ENCODE results near the gene CEP192.

CEP192 gene

GRCh38 chr18:13161276-13161899 is 170.2 kb downstream of the CEP192 start:
- Histone ChIP-seq H3K4me2 (ENCODE audit: low read length) (no peak overlapping the region), H3K36me3 (ENCODE audit: control insufficient read depth, low read length) (no peaks in the 10 kb centered on the region), H3K27me3 (ENCODE audit: control insufficient read depth, low read length) (peaks cover 2% of the 10 kb centered on the region; the same call in 1 of the 2 replicates), H3K9me3 (ENCODE audit: control insufficient read depth, insufficient read depth, low read length) (peaks cover 13% of the 10 kb centered on the region; the same call in 1 of the 2 replicates), H3K4me3 (ENCODE audit: low read length) (no peak overlapping the region), H3K79me2 (ENCODE audit: control insufficient read depth, low read length) (no peaks in the 10 kb centered on the region), H3K27ac (ENCODE audit: low read depth, low read length) (no peak overlapping the region), H4K20me1 (ENCODE audit: control insufficient read depth, insufficient read depth, low read depth, low read length) (no peaks in the 10 kb centered on the region), H3K4me1 (ENCODE audit: control insufficient read depth, low read length) (no peaks in the 10 kb centered on the region), H3F3A (ENCODE audit: control insufficient read depth, insufficient read depth) (no peaks in the 10 kb centered on the region), H3K9me2 (replicated peaks; ENCODE audit: control insufficient read depth, low read length) (no peaks in the 10 kb centered on the region)
- no peak for TF ChIP-seq EZH2phosphoT487 (IDR thresholded peaks at IDR 0.05; ENCODE audit: borderline replicate concordance, low read length)
- TF ChIP-seq CTCF (IDR thresholded peaks at IDR 0.05; ENCODE audit: low read depth, low read length, poor library complexity, severe bottlenecking): no peak

DNA sequence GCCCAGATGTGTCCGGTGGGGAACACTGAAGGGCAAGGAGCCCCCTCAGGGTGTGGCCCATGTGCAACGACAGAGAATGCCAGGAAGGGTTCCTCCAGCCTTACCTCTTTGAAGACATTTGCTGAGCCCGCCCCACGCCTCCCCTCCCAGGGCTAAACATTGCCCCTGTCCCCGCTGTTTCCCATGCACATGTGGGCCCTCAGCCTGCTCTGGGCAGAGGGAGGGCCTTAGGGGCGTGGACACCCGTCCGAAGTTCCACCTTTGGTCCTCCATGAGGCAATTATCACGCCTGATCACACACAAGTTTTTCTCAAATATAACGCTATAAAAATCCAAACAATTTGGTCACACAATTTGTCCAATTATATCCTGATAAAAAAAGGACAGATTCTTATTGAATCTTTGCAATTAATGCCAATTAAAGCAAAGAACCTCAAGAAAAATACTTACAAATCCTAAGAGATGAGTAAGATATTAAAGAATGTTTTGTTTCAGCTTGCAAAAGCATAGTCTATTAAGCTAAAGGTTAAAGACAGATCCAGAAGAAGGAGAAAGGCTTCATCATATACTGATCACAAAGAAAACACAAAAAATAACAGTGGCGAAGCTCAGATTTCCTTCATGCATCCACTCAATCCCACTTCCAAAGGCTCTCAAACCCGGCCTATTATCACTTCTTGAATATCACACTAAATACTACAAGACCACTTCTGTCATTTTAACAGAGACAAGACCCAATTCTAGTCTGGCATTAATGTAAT is 172.2 kb downstream of the CEP192 start:
- H3K27ac ChIP-seq (ENCODE audit: low read depth, low read length): no peak overlapping the region
- no peaks in the 10 kb centered on the region for H3F3A ChIP-seq (ENCODE audit: control insufficient read depth, insufficient read depth)
- peaks cover 2% of the 10 kb centered on the region; the same call in 1 of the 2 replicates for H3K9me3 ChIP-seq (ENCODE audit: control insufficient read depth, insufficient read depth, low read length)
- H3K4me2 ChIP-seq (ENCODE audit: low read length): no peak overlapping the region
- no peaks in the 10 kb centered on the region for H3K79me2 ChIP-seq (ENCODE audit: control insufficient read depth, low read length)
- no peaks in the 10 kb centered on the region for H3K36me3 ChIP-seq (ENCODE audit: control insufficient read depth, low read length)
- H3K4me1 ChIP-seq (ENCODE audit: control insufficient read depth, low read length): no peaks in the 10 kb centered on the region
- H4K20me1 ChIP-seq (ENCODE audit: control insufficient read depth, insufficient read depth, low read depth, low read length): no peaks in the 10 kb centered on the region
- TF ChIP-seq EZH2phosphoT487 (IDR thresholded peaks at IDR 0.05; ENCODE audit: borderline replicate concordance, low read length) (no peak), CTCF (IDR thresholded peaks at IDR 0.05; ENCODE audit: low read depth, low read length, poor library complexity, severe bottlenecking) (no peak)
- H3K4me3 ChIP-seq (ENCODE audit: low read length): no peak overlapping the region
- no peaks in the 10 kb centered on the region for H3K9me2 ChIP-seq (replicated peaks; ENCODE audit: control insufficient read depth, low read length)
- H3K27me3 ChIP-seq (ENCODE audit: control insufficient read depth, low read length): no peaks in the 10 kb centered on the region

- Histone ChIP-seq H3K4me1 (ENCODE audit: control insufficient read depth, low read length) (no peaks in the 10 kb centered on the region), H3K27ac (ENCODE audit: low read depth, low read length) (no peak overlapping the region), H3K79me2 (ENCODE audit: control insufficient read depth, low read length) (no peaks in the 10 kb centered on the region), H3K4me2 (ENCODE audit: low read length) (no peak overlapping the region), H3F3A (ENCODE audit: control insufficient read depth, insufficient read depth) (no peaks in the 10 kb centered on the region), H3K4me3 (ENCODE audit: low read length) (no peak overlapping the region), H3K9me2 (replicated peaks; ENCODE audit: control insufficient read depth, low read length) (no peaks in the 10 kb centered on the region), H3K9me3 (ENCODE audit: control insufficient read depth, insufficient read depth, low read length) (no peaks in the 10 kb centered on the region), H3K36me3 (ENCODE audit: control insufficient read depth, low read length) (no peaks in the 10 kb centered on the region), H4K20me1 (ENCODE audit: control insufficient read depth, insufficient read depth, low read depth, low read length) (no peaks in the 10 kb centered on the region), H3K27me3 (ENCODE audit: control insufficient read depth, low read length) (peaks cover 8% of the 10 kb centered on the region; the same call in 1 of the 2 replicates)
- TF ChIP-seq CTCF (IDR thresholded peaks at IDR 0.05; ENCODE audit: low read depth, low read length, poor library complexity, severe bottlenecking) (no peak), EZH2phosphoT487 (IDR thresholded peaks at IDR 0.05; ENCODE audit: borderline replicate concordance, low read length) (no peak)
These were observed 173.2 kb downstream of the CEP192 start for GRCh38 chr18:13164406-13164805.
